ENCODE results near the gene CCDC77. TPM values are rescaled to one million over a fixed set of nuclear protein-coding genes. Genes with fewer than 3 reads are reported as not detected.

The CCDC77 gene
- 9.5 to 12.0 TPM (median 11.0 TPM) in 5 replicates for total RNA-seq (2022; extraction: Qiagen RNA extraction)

GRCh38 chr12:401235-402028, at the start of gene CCDC77:
TSS of gene CCDC77 (plus strand) at chr12:401644. CDS start at chr12:409384, 7,740 bp downstream.

GRCh38 chr12:389142-390096, 12.0 kb upstream of the CCDC77 start, which contains the start of gene KDM5A:
TSS of gene KDM5A (minus strand) at chr12:389320. CDS start at chr12:389091, 229 bp downstream.

GRCh38 chr12:459430-460258, 58.2 kb downstream of the CCDC77 start, which contains the start of gene B4GALNT3:
TSS of gene B4GALNT3 (plus strand) at chr12:459939. CDS start at chr12:460377, 438 bp downstream.

Other genes with a start within 250 kb of the CCDC77 start
- 0.68 to 1.3 TPM (median 0.85 TPM) in 5 replicates for gene SLC6A12, start 187.5 kb upstream of the CCDC77 start, total RNA-seq (2022; extraction: Qiagen RNA extraction)
- gene SLC6A13, start 138.8 kb upstream of the CCDC77 start, total RNA-seq (2022; extraction: Qiagen RNA extraction) = 0.23 to 0.40 TPM (median 0.31 TPM) in 5 replicates
- gene KDM5A, start 12.3 kb upstream of the CCDC77 start, total RNA-seq (2022; extraction: Qiagen RNA extraction) = 17.7 to 22.2 TPM (median 20.5 TPM) in 5 replicates
- gene B4GALNT3, start 58.3 kb downstream of the CCDC77 start, total RNA-seq (2022; extraction: Qiagen RNA extraction) = 0.47 to 0.71 TPM (median 0.60 TPM) in 5 replicates

Measured in A549 treated with Hydrocortisone at 1 μM for 4 hours (cell line).